CD14-positive monocyte (primary cell): ENCODE data around the gene ITGB8. TPM values are rescaled to one million over a fixed set of nuclear protein-coding genes. Genes with fewer than 3 reads are reported as not detected.

Experiments
- DNase-seq, 3 donors: peaks; one replicate each; pipeline ENCODE4 v3.0.0-alpha.2; 2011 to 2022
- H2AFZ ChIP-seq: 2 replicates; pipeline ENCODE4 v1.6.0; 2012; ENCODE audit warnings: mild to moderate bottlenecking, low read depth, low read length, inconsistent platforms; ENCODE audit not compliant: insufficient read depth, poor library complexity, severe bottlenecking
- H3K27ac ChIP-seq, 2 donors: 1 replicate in 1 of 2; 2 replicates in 1 of 2; pipeline ENCODE4 v1.5.1; 2012 to 2013; ENCODE audit warnings: low read length in 2 of 2, control low read depth in 1 of 2, inconsistent platforms in 1 of 2, low read depth in 1 of 2, mild to moderate bottlenecking in 1 of 2
- H3K27me3 ChIP-seq, 2 donors: one replicate each; pipeline versions ENCODE4 v1.6.0 to v1.6.1; 2011 to 2013; ENCODE audit warnings: low read length in 2 of 2; ENCODE audit not compliant: control insufficient read depth in 2 of 2, insufficient read depth in 2 of 2
- H3K36me3 ChIP-seq, 2 donors: replicated peaks in 1 of 2; 1 replicate in 1 of 2; 2 replicates in 1 of 2; pipeline versions ENCODE4 v1.5.1 to v1.6.1; 2012 to 2013; ENCODE audit warnings: low read length in 2 of 2, control low read depth in 1 of 2, inconsistent platforms in 1 of 2, mild to moderate bottlenecking in 1 of 2; ENCODE audit not compliant: insufficient read depth in 2 of 2, control insufficient read depth in 1 of 2
- H3K4me1 ChIP-seq, 2 donors: 1 replicate in 1 of 2; 2 replicates in 1 of 2; pipeline versions ENCODE4 v1.5.1 to v1.6.1; 2012 to 2013; ENCODE audit warnings: low read length in 2 of 2, control low read depth in 1 of 2, inconsistent platforms in 1 of 2, mild to moderate bottlenecking in 1 of 2, moderate library complexity in 1 of 2; ENCODE audit not compliant: insufficient read depth in 2 of 2, control insufficient read depth in 1 of 2
- H3K4me2 ChIP-seq: replicated peaks from 2 replicates; pipeline ENCODE3; 2012; ENCODE audit warnings: low read length, moderate library complexity, mild to moderate bottlenecking; ENCODE audit not compliant: poor library complexity, severe bottlenecking; ENCODE audit errors: extremely low read depth
- H3K4me3 ChIP-seq, 3 experiments: fragments of 200-600 bp in 1 of 3; sonication (generic) in 1 of 3; replicated peaks in 1 of 3; 1 replicate in 2 of 3; 2 replicates in 1 of 3; pipeline ENCODE4 v1.5.1; 2011 to 2013; ENCODE audit warnings: low read length in 3 of 3, mild to moderate bottlenecking in 3 of 3, control low read depth in 2 of 3, low read depth in 2 of 3, inconsistent platforms in 1 of 3, moderate library complexity in 1 of 3
- H3K79me2 ChIP-seq: 2 replicates; pipeline ENCODE4 v1.6.0; 2012; ENCODE audit warnings: mild to moderate bottlenecking, control low read depth, inconsistent platforms, low read length, moderate library complexity; ENCODE audit not compliant: insufficient read depth
- H3K9ac ChIP-seq: 2 replicates; pipeline ENCODE4 v1.6.0; 2017; ENCODE audit warnings: low read length, mild to moderate bottlenecking; ENCODE audit not compliant: insufficient read depth, poor library complexity, severe bottlenecking
- H3K9me3 ChIP-seq, 2 donors: replicated peaks in 1 of 2; 1 replicate in 1 of 2; 2 replicates in 1 of 2; pipeline versions ENCODE4 v1.5.1 to v1.6.1; 2012 to 2013; ENCODE audit warnings: low read length in 2 of 2, control low read depth in 1 of 2; ENCODE audit not compliant: control insufficient read depth in 1 of 2, insufficient read depth in 1 of 2
- H4K20me1 ChIP-seq: 2 replicates; pipeline ENCODE4 v1.6.0; 2012; ENCODE audit warnings: mild to moderate bottlenecking, low read length, control low read depth, moderate library complexity; ENCODE audit not compliant: insufficient read depth
- H3K27ac Mint-ChIP-seq, 7 donors: one replicate each; pipeline ENCODE4 v1.8.0; 2020; ENCODE audit warnings: mild to moderate bottlenecking in 7 of 7, mixed read lengths in 7 of 7, moderate library complexity in 6 of 7, inconsistent platforms in 2 of 7
- H3K27me3 Mint-ChIP-seq, 3 donors: one replicate each; pipeline ENCODE4 v1.8.0; 2021 to 2022; ENCODE audit warnings: low read depth in 3 of 3, mild to moderate bottlenecking in 3 of 3, mixed read lengths in 3 of 3, moderate library complexity in 3 of 3, inconsistent platforms in 1 of 3
- H3K36me3 Mint-ChIP-seq, 2 donors: one replicate each; pipeline ENCODE4 v1.8.0; 2020; ENCODE audit warnings: mixed read lengths in 2 of 2, inconsistent platforms in 1 of 2, mild to moderate bottlenecking in 1 of 2
- H3K4me1 Mint-ChIP-seq: one replicate; pipeline ENCODE4 v1.8.0; 2020; ENCODE audit warnings: mild to moderate bottlenecking, mixed read lengths
- H3K4me3 Mint-ChIP-seq, 2 donors: one replicate each; pipeline ENCODE4 v1.8.0; 2020; ENCODE audit warnings: mild to moderate bottlenecking in 2 of 2, mixed read lengths in 2 of 2, moderate library complexity in 1 of 2
- H3K9me3 Mint-ChIP-seq, 7 donors: one replicate each; pipeline ENCODE4 v1.8.0; 2020 to 2022; ENCODE audit warnings: mixed read lengths in 7 of 7, mild to moderate bottlenecking in 6 of 7, moderate library complexity in 6 of 7, inconsistent platforms in 2 of 7
- WGBS: methylation state at CpG from one replicate; pipeline ENCODE4 v1.1.5; 2013; ENCODE audit warnings: missing lambda C conversion rate; ENCODE audit not compliant: insufficient coverage; 5-methylcytosine and 5-hydroxymethylcytosine counted together
- intact Hi-C, 2 donors: fragments of 100-400 bp; cut with micrococcal nuclease; formaldehyde crosslinking; loops; one replicate each; pipeline versions ENCODE4 v1.15.0 to v1.15.1; 2023
- polyA plus RNA-seq, 3 donors: library from polyadenylated mRNA; depleted of rRNA in 1 of 3; unstranded in 2 of 3; stranded (reverse) in 1 of 3; fragments of 300-500 nt in 2 of 3; fragments of >200 nt in 1 of 3; fragmentation: Illumina TruSeq in 2 of 3; gene quantifications; 1 replicate in 2 of 3; 2 replicates in 1 of 3; pipeline ENCODE4 v1.2.3, GENCODE V29; 2012 to 2021
- small RNA-seq: library from RNA; depleted of rRNA; stranded (forward); fragments of <200 nt; gene quantifications from one replicate; pipeline ENCODE3, GENCODE V24; 2012; ENCODE audit warnings: low read depth; ENCODE audit not compliant: insufficient read length
- TF ChIP-seq, protein P1 (sequence below): fragments of 200-600 bp; IDR thresholded peaks from one replicate; pipeline ENCODE4 v1.8.0; 2022; ENCODE audit warnings: antibody characterized with exemption, mild to moderate bottlenecking

The ITGB8 gene
- polyA plus RNA-seq, 3 donors, result 0.01 to 0.28 (median 0.19) TPM

DNA sequence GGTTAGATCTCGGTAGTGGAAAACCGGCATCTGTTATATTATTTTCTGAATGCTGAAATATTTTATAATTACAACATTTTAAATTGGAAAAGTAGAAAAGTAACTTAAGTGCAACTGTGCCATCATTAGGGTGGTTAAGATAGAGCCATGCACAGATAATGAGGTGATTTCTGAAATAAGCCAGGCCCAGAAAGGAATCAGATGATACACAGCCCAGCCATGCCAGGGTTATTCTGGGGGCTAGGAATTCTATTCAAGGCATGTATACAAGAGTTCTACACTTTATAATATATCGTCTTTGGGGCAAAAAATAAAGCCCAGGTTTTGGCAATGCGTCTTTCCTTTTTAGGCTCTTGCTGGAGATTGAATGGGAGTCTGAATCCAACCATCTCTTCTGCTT lies 128.7 kb downstream of the ITGB8 start:
- no peaks in the 10 kb centered on the region for H4K20me1 ChIP-seq
- Mint-ChIP-seq H3K36me3 (no peaks in the 10 kb centered on the region), H3K4me3 (no peak overlapping the region), H3K27me3 (peaks cover 0 to 2% (median 0%) of the 10 kb centered on the region in 3 donors), H3K9me3 (peaks cover 0 to 3% (median 0%) of the 10 kb centered on the region in 7 donors), H3K27ac (no peak overlapping the region), H3K4me1 (peaks cover 10% of the 10 kb centered on the region)
- H3K4me3 ChIP-seq, result no peak overlapping the region
- intact Hi-C loops, result no loop called here
- H3K4me2 ChIP-seq, result no peak overlapping the region
- no peak for DNase-seq
- no peak overlapping the region for H3K9ac ChIP-seq
- H2AFZ ChIP-seq, result no peak overlapping the region
- H3K27ac ChIP-seq, result no peak overlapping the region
- no peaks in the 10 kb centered on the region for H3K9me3 ChIP-seq
- no CpG with 5 or more reads among the region's 4 CpGs for WGBS
- no peaks in the 10 kb centered on the region for H3K27me3 ChIP-seq
- H3K4me1 ChIP-seq, result peaks cover 2 to 7% of the 10 kb centered on the region in 2 donors
- H3K79me2 ChIP-seq, result no peaks in the 10 kb centered on the region
- TF ChIP-seq, protein P1, sequence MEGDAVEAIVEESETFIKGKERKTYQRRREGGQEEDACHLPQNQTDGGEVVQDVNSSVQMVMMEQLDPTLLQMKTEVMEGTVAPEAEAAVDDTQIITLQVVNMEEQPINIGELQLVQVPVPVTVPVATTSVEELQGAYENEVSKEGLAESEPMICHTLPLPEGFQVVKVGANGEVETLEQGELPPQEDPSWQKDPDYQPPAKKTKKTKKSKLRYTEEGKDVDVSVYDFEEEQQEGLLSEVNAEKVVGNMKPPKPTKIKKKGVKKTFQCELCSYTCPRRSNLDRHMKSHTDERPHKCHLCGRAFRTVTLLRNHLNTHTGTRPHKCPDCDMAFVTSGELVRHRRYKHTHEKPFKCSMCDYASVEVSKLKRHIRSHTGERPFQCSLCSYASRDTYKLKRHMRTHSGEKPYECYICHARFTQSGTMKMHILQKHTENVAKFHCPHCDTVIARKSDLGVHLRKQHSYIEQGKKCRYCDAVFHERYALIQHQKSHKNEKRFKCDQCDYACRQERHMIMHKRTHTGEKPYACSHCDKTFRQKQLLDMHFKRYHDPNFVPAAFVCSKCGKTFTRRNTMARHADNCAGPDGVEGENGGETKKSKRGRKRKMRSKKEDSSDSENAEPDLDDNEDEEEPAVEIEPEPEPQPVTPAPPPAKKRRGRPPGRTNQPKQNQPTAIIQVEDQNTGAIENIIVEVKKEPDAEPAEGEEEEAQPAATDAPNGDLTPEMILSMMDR, result no peak
- no peaks in the 10 kb centered on the region for H3K36me3 ChIP-seq

DNA sequence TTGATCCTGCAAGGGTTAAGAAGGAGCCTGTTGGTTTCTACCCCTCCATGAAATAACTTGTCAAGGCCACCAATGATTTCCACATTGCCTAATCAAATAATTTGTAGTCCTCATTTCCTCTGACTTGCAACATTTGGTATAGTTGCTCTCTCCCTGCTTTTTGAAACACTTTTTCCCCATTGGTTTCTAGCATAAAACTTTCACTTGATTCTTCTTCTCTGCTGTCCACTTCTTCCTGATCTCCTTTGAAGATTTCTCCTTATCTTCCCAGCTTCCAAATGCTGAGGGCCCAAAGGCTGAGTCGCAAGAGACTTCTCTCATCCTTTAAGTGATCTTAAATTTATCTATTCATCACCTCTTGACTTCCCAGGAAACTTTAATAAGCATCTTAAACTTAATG lies 134.2 kb downstream of the ITGB8 start:
- peaks cover 0 to 13% of the 10 kb centered on the region in 2 donors for H3K36me3 Mint-ChIP-seq
- Histone ChIP-seq H3K4me2 (no peak overlapping the region), H3K9me3 (no peaks in the 10 kb centered on the region), H3K36me3 (no peaks in the 10 kb centered on the region), H3K79me2 (no peaks in the 10 kb centered on the region), H3K9ac (no peak overlapping the region), H3K27me3 (no peaks in the 10 kb centered on the region), H4K20me1 (no peaks in the 10 kb centered on the region), H3K4me1 (peaks cover 40 to 48% of the 10 kb centered on the region in 2 donors), H2AFZ (no peak overlapping the region), H3K4me3 (no peak overlapping the region), H3K27ac (peak overlapping the region in 1 of 2 donors; percentile 66)
- H3K9me3 Mint-ChIP-seq, result peaks cover 0 to 5% (median 3%) of the 10 kb centered on the region in 7 donors
- peak overlapping the region; percentile 82 to 96 (median 94) for H3K27ac Mint-ChIP-seq
- TF ChIP-seq, protein P1, result no peak
- intact Hi-C loops, result loop anchor here (5.0 to 10.0 kb wide), 3 partner anchors 248 to 263 kb away; partner anchors contain the start of gene MACC1 (in 2 of the 2)
- H3K27me3 Mint-ChIP-seq, result peaks cover 0 to 2% (median 0%) of the 10 kb centered on the region in 3 donors
- H3K4me1 Mint-ChIP-seq, result peaks cover 39% of the 10 kb centered on the region
- 100% methylated on average over 1 of the region's 1 CpG for WGBS
- DNase-seq, result peak in 1 of 3 donors; percentile 19
- H3K4me3 Mint-ChIP-seq, result no peak overlapping the region

Small RNA genes within 50 kb of the gene (small RNA-seq; reads per million reads assigned to genes)
- gene RF00275, result not detected

Other genes starting within 250 kb of the ITGB8 start
- not detected for gene MACC1, start 113.5 kb upstream of the ITGB8 start, polyA plus RNA-seq